Panc1 (cell line): ENCODE data around the gene CBL.

Source experiments
- CTCF ChIP-seq: fragments of 450-650 bp; IDR thresholded peaks from 2 replicates; pipeline ENCODE4 v1.5.1; 2017; ENCODE audit warnings: mild to moderate bottlenecking
- POLR2AphosphoS5 ChIP-seq: IDR thresholded peaks from 2 replicates; pipeline ENCODE4 v1.6.1; 2012; ENCODE audit warnings: mild to moderate bottlenecking, low read depth, low read length, moderate library complexity
- REST ChIP-seq, 2 experiments: IDR thresholded peaks; 2 replicates each; pipeline ENCODE4 v1.6.1; 2011 to 2012; ENCODE audit warnings: low read depth in 2 of 2, control low read depth in 1 of 2, low read length in 1 of 2, mild to moderate bottlenecking in 1 of 2, moderate library complexity in 1 of 2; ENCODE audit not compliant: insufficient read depth in 1 of 2
- SIN3A ChIP-seq: IDR thresholded peaks from 2 replicates; pipeline ENCODE4 v1.6.1; 2012; ENCODE audit warnings: low read depth, mild to moderate bottlenecking, low read length, moderate library complexity, borderline replicate concordance; ENCODE audit not compliant: insufficient read depth

- TF ChIP-seq CTCF: no peak
- no peak for TF ChIP-seq POLR2AphosphoS5
- TF ChIP-seq REST (IDR thresholded peaks at IDR 0.05; ENCODE audit: insufficient read depth in 1 of 2, low read depth in 2 of 2, low read length in 1 of 2): no peak
- no peak for TF ChIP-seq SIN3A
These were observed 48.1 kb downstream of the CBL start for GRCh38 chr11:119254239-119254638.
